Duodenal mucosa (tissue), 2 donors: ENCODE data around the gene OPTN.
"Not testable (repeated sequence)": the region's sequence is repeated elsewhere in the genome, so short reads cannot be mapped to it uniquely, and the experiment has no call there.

Experiments used
- H3K27ac ChIP-seq: one replicate; pipeline ENCODE4 v1.7.0; 2013; ENCODE audit warnings: low read depth, low read length
- H3K27me3 ChIP-seq, 2 donors: one replicate each; pipeline ENCODE4 v1.7.0; 2013; ENCODE audit warnings: low read length in 2 of 2, control low read depth in 1 of 2; ENCODE audit not compliant: insufficient read depth in 2 of 2, control insufficient read depth in 1 of 2
- H3K36me3 ChIP-seq, 2 donors: one replicate each; pipeline ENCODE4 v1.7.0; 2013; ENCODE audit warnings: low read length in 2 of 2, control low read depth in 1 of 2; ENCODE audit not compliant: insufficient read depth in 2 of 2, control insufficient read depth in 1 of 2
- H3K4me1 ChIP-seq, 2 donors: one replicate each; pipeline ENCODE4 v1.7.0; 2013; ENCODE audit warnings: low read length in 2 of 2, control low read depth in 1 of 2; ENCODE audit not compliant: insufficient read depth in 2 of 2, control insufficient read depth in 1 of 2
- H3K4me3 ChIP-seq, 2 donors: one replicate each; pipeline ENCODE4 v1.7.0; 2013; ENCODE audit warnings: low read length in 2 of 2, low read depth in 1 of 2
- H3K9ac ChIP-seq, 2 donors: one replicate each; pipeline ENCODE4 v1.7.0; 2013; ENCODE audit warnings: low read length in 2 of 2, low read depth in 1 of 2
- H3K9me3 ChIP-seq, 2 donors: one replicate each; pipeline ENCODE4 v1.7.0; 2013; ENCODE audit warnings: low read length in 2 of 2, control low read depth in 1 of 2; ENCODE audit not compliant: control insufficient read depth in 1 of 2

Gene OPTN

GRCh38 chr10:13089345-13089744, 10.6 kb upstream of the OPTN start:
- H3K4me3 ChIP-seq: no peak overlapping the region
- H3K27ac ChIP-seq: no peak overlapping the region
- H3K27me3 ChIP-seq: no peaks in the 10 kb centered on the region
- peaks cover 8% of the 10 kb centered on the region in 2 donors for H3K9me3 ChIP-seq
- no peaks in the 10 kb centered on the region for H3K4me1 ChIP-seq
- H3K9ac ChIP-seq: no peak overlapping the region
- H3K36me3 ChIP-seq: no peaks in the 10 kb centered on the region

- H3K9me3 ChIP-seq: no peaks in the 10 kb centered on the region
These were observed 9.7 kb upstream of the OPTN start for GRCh38 chr10:13090289-13090688.

GRCh38 chr10:13091801-13092200, 8.2 kb upstream of the OPTN start:
- Histone ChIP-seq H3K9ac (no peak overlapping the region), H3K27ac (no peak overlapping the region), H3K9me3 (no peaks in the 10 kb centered on the region), H3K4me3 (no peak overlapping the region), H3K4me1 (no peaks in the 10 kb centered on the region), H3K36me3 (no peaks in the 10 kb centered on the region), H3K27me3 (no peaks in the 10 kb centered on the region)

More at GRCh38 chr10:13090289-13090688, 9.7 kb upstream of the OPTN start:
- Histone ChIP-seq H3K27me3 (no peaks in the 10 kb centered on the region), H3K4me3 (no peak overlapping the region), H3K27ac (no peak overlapping the region), H3K4me1 (no peaks in the 10 kb centered on the region), H3K9ac (no peak overlapping the region), H3K36me3 (no peaks in the 10 kb centered on the region)

GRCh38 chr10:13092291-13093102, 7.5 kb upstream of the OPTN start:
- no peaks in the 10 kb centered on the region for H3K4me1 ChIP-seq
- H3K4me3 ChIP-seq: no peak overlapping the region
- H3K27ac ChIP-seq: no peak overlapping the region
- H3K9ac ChIP-seq: no peak overlapping the region
- H3K36me3 ChIP-seq: no peaks in the 10 kb centered on the region
- H3K9me3 ChIP-seq: no peaks in the 10 kb centered on the region
- H3K27me3 ChIP-seq: no peaks in the 10 kb centered on the region

GRCh38 chr10:13094082-13094481, 5.9 kb upstream of the OPTN start:
- H3K27ac ChIP-seq, H3K4me3 ChIP-seq, H3K4me1 ChIP-seq, H3K9ac ChIP-seq, H3K36me3 ChIP-seq, H3K9me3 ChIP-seq, H3K27me3 ChIP-seq: not testable (repeated sequence)

GRCh38 chr10:13095094-13095493, 4.9 kb upstream of the OPTN start:
- no peaks in the 10 kb centered on the region for H3K36me3 ChIP-seq
- no peak overlapping the region for H3K9ac ChIP-seq
- H3K4me3 ChIP-seq: no peak overlapping the region
- H3K4me1 ChIP-seq: peaks cover 3 to 8% of the 10 kb centered on the region in 2 donors
- H3K27ac ChIP-seq: no peak overlapping the region
- H3K27me3 ChIP-seq: no peaks in the 10 kb centered on the region
- H3K9me3 ChIP-seq: no peaks in the 10 kb centered on the region

GRCh38 chr10:13095929-13096328, 4.0 kb upstream of the OPTN start:
- Histone ChIP-seq H3K9me3 (no peaks in the 10 kb centered on the region), H3K4me1 (peaks cover 3 to 11% of the 10 kb centered on the region in 2 donors), H3K4me3 (no peak overlapping the region), H3K27ac (no peak overlapping the region), H3K27me3 (no peaks in the 10 kb centered on the region), H3K9ac (no peak overlapping the region), H3K36me3 (no peaks in the 10 kb centered on the region)

- H3K4me1 ChIP-seq: peaks cover 12 to 22% of the 10 kb centered on the region in 2 donors
- peaks cover 0 to 3% of the 10 kb centered on the region in 2 donors for H3K36me3 ChIP-seq
- H3K27ac ChIP-seq: peak overlapping the region; percentile 81
- peak overlapping the region; percentile 79 to 95 for H3K4me3 ChIP-seq
- H3K9ac ChIP-seq: peak overlapping the region; percentile 50 to 55
- no peaks in the 10 kb centered on the region for H3K27me3 ChIP-seq
- no peaks in the 10 kb centered on the region for H3K9me3 ChIP-seq
These were observed 758 bp upstream of the OPTN start for GRCh38 chr10:13099144-13099665.

- H3K4me1 ChIP-seq: peaks cover 12 to 22% of the 10 kb centered on the region in 2 donors
- H3K27me3 ChIP-seq: no peaks in the 10 kb centered on the region
- peaks cover 0 to 3% of the 10 kb centered on the region in 2 donors for H3K36me3 ChIP-seq
- peak overlapping the region; percentile 79 to 95 for H3K4me3 ChIP-seq
- H3K9me3 ChIP-seq: no peaks in the 10 kb centered on the region
- peak overlapping the region; percentile 84 to 94 for H3K9ac ChIP-seq
- H3K27ac ChIP-seq: peak overlapping the region; percentile 91
These were observed 659 bp downstream of the OPTN start for GRCh38 chr10:13100349-13101294.
